ENCODE results near the gene PANK3.
"Not testable (repeated sequence)": the region's sequence is repeated elsewhere in the genome, so short reads cannot be mapped to it uniquely, and the experiment has no call there.

PANK3 gene

GRCh38 chr5:168596927-168597326 is 17.8 kb upstream of the PANK3 start:
- no peak overlapping the region for H3K4me3 ChIP-seq (ENCODE audit: low read depth, low read length)
- TF ChIP-seq, protein P1, sequence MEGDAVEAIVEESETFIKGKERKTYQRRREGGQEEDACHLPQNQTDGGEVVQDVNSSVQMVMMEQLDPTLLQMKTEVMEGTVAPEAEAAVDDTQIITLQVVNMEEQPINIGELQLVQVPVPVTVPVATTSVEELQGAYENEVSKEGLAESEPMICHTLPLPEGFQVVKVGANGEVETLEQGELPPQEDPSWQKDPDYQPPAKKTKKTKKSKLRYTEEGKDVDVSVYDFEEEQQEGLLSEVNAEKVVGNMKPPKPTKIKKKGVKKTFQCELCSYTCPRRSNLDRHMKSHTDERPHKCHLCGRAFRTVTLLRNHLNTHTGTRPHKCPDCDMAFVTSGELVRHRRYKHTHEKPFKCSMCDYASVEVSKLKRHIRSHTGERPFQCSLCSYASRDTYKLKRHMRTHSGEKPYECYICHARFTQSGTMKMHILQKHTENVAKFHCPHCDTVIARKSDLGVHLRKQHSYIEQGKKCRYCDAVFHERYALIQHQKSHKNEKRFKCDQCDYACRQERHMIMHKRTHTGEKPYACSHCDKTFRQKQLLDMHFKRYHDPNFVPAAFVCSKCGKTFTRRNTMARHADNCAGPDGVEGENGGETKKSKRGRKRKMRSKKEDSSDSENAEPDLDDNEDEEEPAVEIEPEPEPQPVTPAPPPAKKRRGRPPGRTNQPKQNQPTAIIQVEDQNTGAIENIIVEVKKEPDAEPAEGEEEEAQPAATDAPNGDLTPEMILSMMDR (IDR thresholded peaks at IDR 0.05; ENCODE audit: low read depth, low read length): no peak

DNA sequence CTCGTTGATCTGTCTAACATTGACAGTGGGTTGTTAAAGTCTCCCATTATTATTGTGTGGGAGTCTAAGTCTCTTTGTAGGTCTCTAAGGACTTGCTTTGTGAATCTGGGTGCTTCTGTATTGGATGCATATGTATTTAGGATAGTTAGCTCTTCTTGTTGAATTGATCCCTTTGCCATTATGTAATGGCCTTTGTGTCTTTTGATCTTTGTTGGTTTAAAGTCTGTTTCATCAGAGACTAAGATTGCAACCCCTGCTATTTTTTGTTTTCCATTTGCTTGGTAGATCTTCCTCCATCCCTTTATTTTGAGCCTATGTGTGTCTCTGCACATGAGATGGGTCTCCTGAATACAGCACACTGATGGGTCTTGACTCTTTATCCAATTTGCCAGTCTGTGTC is 17.0 kb upstream of the PANK3 start:
- H3K4me3 ChIP-seq (ENCODE audit: low read depth, low read length): not testable (repeated sequence)

- H3K4me3 ChIP-seq (ENCODE audit: low read depth, low read length): no peak overlapping the region
- TF ChIP-seq, protein P1 (IDR thresholded peaks at IDR 0.05; ENCODE audit: low read depth, low read length): no peak
Observed at GRCh38 chr5:168592014-168592368, 12.8 kb upstream of the PANK3 start.

GRCh38 chr5:168591302-168592013 is 12.3 kb upstream of the PANK3 start:
- no peak overlapping the region for H3K4me3 ChIP-seq (ENCODE audit: low read depth, low read length)
- TF ChIP-seq, protein P1 (IDR thresholded peaks at IDR 0.05; ENCODE audit: low read depth, low read length): no peak

DNA sequence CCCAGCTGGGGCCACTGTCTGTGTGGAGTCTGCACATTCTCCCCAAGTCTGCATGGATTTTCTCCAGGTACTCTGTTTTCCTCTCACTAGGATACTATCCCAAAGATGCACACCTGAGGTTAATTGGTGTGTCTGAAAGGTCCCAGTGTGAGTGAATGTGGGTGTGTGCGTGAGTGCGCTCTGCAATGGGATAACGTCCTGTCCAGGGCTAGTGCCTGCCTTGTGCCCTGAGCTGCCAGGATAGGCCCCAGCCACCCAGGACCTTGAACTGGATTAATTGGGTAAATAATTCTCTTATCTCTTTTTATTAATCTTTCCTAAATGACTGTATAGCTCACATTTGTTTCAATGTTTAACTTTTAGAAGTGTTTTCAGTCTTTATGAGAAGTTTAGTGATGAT is 11.5 kb upstream of the PANK3 start:
- TF ChIP-seq, protein P1 (IDR thresholded peaks at IDR 0.05; ENCODE audit: low read depth, low read length): no peak

GRCh38 chr5:168587987-168588386 is 8.8 kb upstream of the PANK3 start:
- H3K4me3 ChIP-seq (ENCODE audit: low read depth, low read length): no peak overlapping the region
- TF ChIP-seq, protein P1 (IDR thresholded peaks at IDR 0.05; ENCODE audit: low read depth, low read length): no peak

More for the DNA sequence above, 11.5 kb upstream of the PANK3 start:
- H3K4me3 ChIP-seq (ENCODE audit: low read depth, low read length): no peak overlapping the region

DNA sequence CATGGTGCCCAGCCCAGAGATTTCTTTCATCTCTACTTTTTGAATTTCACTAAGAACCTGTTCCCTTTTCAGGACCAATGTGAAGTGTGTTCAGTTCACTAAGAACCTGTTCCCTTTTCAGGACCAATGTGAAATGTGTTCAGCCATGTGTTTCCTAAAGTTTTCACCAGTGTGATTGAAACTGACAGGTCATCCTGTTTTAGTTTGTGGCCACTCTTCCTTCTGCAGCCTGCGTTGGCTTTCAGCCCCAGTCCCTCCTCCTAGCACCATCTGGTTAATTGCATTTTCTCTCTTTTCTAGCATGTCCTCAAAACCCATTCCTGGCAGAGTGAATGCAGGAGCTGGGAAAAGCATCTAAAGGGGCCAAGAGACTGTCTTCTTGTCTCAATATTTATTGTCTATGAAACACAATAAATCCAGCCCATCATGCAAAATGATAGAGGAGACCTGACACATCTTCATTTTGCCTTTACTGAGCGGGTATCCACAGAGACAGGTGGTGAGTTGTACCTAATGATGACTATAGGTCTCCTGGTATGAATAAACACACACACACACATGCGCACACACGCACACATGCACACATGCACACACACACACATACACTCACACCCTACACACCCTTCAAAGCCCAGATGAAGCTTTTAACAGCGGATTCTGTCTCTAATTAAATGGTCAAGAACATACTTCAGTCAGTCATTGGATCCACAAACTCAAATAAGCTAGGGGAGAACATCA is 6.1 kb upstream of the PANK3 start:
- H3K4me3 ChIP-seq (ENCODE audit: low read depth, low read length): no peak overlapping the region
- TF ChIP-seq, protein P1 (IDR thresholded peaks at IDR 0.05; ENCODE audit: low read depth, low read length): no peak
